WERI-Rb-1 (cell line): ENCODE data around the gene OR14I1.

Experiments used
- DNase-seq: peaks from one replicate; pipeline ENCODE4 v3.0.0-alpha.2; 2020
- H3K27ac ChIP-seq: fragments of 250-450 bp; sonication (Bioruptor Pico); 2 replicates; pipeline ENCODE4 v1.5.1; 2020; ENCODE audit warnings: mild to moderate bottlenecking, moderate library complexity
- H3K27me3 ChIP-seq: fragments of 250-450 bp; sonication (Bioruptor Pico); 2 replicates; pipeline ENCODE4 v1.5.1; 2021; ENCODE audit warnings: mild to moderate bottlenecking, low read depth, moderate library complexity; ENCODE audit not compliant: insufficient read depth, severe bottlenecking
- H3K36me3 ChIP-seq: fragments of 250-450 bp; sonication (Bioruptor Pico); 2 replicates; pipeline ENCODE4 v1.5.1; 2020; ENCODE audit warnings: mild to moderate bottlenecking, moderate library complexity
- H3K4me3 ChIP-seq: 2 replicates; pipeline ENCODE4 v1.5.1; 2011; ENCODE audit warnings: low read depth, mild to moderate bottlenecking, control low read depth, low read length
- H3K9me3 ChIP-seq: fragments of 250-450 bp; sonication (Bioruptor Pico); 2 replicates; pipeline ENCODE4 v1.5.1; 2021; ENCODE audit warnings: mild to moderate bottlenecking, moderate library complexity; ENCODE audit not compliant: severe bottlenecking
- TF ChIP-seq, protein P1 (sequence below): IDR thresholded peaks from 2 replicates; pipeline ENCODE4 v1.5.1; 2011; ENCODE audit warnings: low read depth, mild to moderate bottlenecking, control low read depth, inconsistent platforms, low read length

OR14I1 gene

DNA sequence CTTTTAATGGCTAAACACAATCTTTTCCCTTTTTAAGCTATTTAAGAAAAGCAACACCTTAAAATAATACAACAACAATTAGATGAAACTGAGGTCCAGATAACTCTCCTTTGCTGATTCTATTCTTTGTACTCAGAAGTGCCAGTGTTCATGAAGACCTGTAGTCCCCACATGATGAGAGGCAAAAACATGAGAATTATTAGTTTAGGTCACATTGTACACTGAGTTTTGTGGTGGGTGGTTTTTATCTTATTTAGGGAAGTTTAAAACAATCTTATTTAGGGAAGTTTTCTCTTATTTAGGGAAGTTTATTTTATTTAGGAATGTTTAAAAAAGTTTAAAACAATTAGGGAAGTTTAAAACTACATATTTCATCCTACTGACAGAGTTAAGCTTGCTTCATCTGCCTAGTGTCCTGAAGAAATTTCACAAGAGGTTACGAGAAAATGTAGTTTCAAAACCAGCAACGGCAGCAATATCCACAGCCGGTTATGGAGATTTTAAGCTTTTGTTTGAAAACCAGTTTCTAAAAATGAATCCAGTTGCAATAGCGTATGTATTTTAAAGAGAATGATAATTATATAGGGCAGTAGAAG, 7.8 kb upstream of the OR14I1 start:
- peaks cover 25% of the 10 kb centered on the region for H3K9me3 ChIP-seq

DNA sequence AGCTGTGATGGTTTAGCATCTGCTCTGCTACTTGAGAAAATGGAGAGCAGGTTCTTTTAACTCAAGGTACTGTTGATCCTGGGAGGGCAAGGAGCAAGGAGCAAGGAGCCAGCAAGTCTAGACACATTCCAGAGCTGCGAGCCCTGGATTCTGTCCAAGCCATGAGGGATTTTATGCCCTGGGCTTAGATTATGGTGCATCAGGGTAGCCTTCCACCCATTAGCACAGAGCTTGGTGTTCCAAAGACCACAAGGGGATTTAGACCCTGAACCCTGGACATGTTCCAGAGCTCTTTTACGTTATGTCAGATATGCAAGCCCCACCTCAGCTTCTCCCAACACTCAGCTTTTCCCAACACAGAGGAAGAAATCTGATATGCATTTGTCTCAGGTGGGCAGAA, 2.0 kb upstream of the OR14I1 start:
- Histone ChIP-seq H3K36me3 (no peaks in the 10 kb centered on the region), H3K27ac (no peak overlapping the region), H3K27me3 (peaks cover 98% of the 10 kb centered on the region), H3K4me3 (no peak overlapping the region), H3K9me3 (peaks cover 3% of the 10 kb centered on the region)
- DNase-seq: no peak
- TF ChIP-seq, protein P1, sequence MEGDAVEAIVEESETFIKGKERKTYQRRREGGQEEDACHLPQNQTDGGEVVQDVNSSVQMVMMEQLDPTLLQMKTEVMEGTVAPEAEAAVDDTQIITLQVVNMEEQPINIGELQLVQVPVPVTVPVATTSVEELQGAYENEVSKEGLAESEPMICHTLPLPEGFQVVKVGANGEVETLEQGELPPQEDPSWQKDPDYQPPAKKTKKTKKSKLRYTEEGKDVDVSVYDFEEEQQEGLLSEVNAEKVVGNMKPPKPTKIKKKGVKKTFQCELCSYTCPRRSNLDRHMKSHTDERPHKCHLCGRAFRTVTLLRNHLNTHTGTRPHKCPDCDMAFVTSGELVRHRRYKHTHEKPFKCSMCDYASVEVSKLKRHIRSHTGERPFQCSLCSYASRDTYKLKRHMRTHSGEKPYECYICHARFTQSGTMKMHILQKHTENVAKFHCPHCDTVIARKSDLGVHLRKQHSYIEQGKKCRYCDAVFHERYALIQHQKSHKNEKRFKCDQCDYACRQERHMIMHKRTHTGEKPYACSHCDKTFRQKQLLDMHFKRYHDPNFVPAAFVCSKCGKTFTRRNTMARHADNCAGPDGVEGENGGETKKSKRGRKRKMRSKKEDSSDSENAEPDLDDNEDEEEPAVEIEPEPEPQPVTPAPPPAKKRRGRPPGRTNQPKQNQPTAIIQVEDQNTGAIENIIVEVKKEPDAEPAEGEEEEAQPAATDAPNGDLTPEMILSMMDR: no peak

More for the DNA sequence above, 7.8 kb upstream of the OR14I1 start:
- no peak for DNase-seq
- Histone ChIP-seq H3K36me3 (no peaks in the 10 kb centered on the region), H3K4me3 (no peak overlapping the region), H3K27me3 (peaks cover 70% of the 10 kb centered on the region), H3K27ac (no peak overlapping the region)
- TF ChIP-seq, protein P1: no peak

DNA sequence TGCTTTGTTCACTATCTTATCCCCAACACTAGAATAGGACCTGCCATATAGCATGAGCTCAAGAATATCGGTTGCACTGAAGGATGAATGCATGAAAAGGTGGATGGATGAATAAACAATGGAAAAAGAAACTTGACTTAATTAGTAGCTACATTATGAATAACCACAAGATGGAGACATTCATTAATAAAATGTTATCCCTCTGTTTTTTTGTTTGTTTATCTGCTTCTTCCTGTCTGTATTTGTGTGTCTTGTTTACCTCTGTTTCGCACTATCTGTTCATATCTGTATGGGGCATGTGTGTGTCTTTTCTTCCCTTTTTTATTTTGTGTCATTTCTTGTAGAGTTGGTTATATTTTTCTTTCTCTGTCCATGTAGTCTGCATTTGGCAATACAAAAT, 1.1 kb upstream of the OR14I1 start:
- TF ChIP-seq, protein P1: no peak
- Histone ChIP-seq H3K27ac (no peak overlapping the region), H3K27me3 (peaks cover 98% of the 10 kb centered on the region), H3K4me3 (no peak overlapping the region), H3K9me3 (peaks cover 3% of the 10 kb centered on the region), H3K36me3 (no peaks in the 10 kb centered on the region)
- no peak for DNase-seq

DNA sequence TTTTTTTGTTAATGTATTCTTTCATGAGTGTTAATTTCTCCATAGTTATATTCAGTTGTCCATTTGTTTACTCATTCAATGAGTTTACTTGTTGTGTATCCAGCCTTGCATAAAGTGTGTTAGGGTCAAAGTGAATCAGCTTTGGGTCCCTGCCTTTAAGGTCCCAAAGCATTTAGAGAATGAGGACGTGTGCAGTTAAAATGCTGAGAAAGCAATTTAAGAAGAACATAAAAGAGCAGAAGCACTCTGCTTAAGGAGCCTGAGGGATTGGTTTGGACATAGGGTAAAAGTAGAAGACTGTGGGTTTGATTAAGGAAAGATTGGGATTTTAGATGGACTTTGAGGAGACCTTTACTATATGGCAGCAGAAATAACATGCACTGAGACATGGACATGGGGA, 3.5 kb downstream of the OR14I1 start:
- peaks cover 96% of the 10 kb centered on the region for H3K27me3 ChIP-seq
- TF ChIP-seq, protein P1: no peak
- H3K9me3 ChIP-seq: no peaks in the 10 kb centered on the region
- no peaks in the 10 kb centered on the region for H3K36me3 ChIP-seq
- no peak overlapping the region for H3K4me3 ChIP-seq
- H3K27ac ChIP-seq: no peak overlapping the region
- no peak for DNase-seq

DNA sequence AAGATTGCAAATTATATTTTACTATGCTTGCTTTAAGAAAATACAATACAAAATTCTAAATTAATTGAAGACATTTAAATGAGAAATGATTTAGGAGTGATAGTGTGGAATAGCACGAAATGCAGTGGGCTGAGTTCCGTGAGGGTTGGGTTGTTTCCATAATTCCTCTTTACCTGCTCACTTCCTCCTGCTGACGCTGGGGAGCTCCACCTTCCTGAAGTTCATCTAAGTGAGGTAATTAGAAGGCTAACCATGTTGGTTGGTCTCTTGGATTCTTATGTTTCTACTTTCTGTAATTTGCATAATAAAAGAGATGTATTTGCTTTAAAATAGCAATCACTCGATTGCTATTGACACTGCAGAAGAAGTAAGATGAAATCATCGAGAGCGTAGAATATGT, 4.7 kb downstream of the OR14I1 start:
- H3K27me3 ChIP-seq: peaks cover 97% of the 10 kb centered on the region
- no peak overlapping the region for H3K4me3 ChIP-seq
- TF ChIP-seq, protein P1: 0 out of 2 replicates have a peak, but pooled peaks have one; percentile 7
- H3K9me3 ChIP-seq: no peaks in the 10 kb centered on the region
- H3K36me3 ChIP-seq: no peaks in the 10 kb centered on the region
- H3K27ac ChIP-seq: no peak overlapping the region
- no peak for DNase-seq

DNA sequence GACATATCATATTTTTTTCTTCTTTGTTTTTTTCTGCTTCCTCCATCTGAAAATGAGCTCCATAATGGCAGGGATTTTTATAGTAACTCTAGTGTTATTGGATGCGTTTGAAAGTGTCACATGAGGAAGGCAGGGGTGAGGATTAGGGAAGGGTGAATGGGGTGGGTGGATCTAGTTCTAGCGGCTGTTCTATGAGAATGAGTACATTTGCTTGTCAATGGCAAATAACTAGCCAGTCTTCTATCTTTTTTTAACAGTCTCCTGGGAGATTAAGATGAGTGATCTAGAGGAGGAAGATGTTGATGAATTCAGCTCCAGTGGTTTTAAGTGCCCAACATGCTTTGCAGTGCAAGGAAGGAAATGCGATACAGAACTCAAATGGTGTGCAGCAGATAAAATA, 5.8 kb downstream of the OR14I1 start:
- no peak for DNase-seq
- H3K27ac ChIP-seq: no peak overlapping the region
- H3K4me3 ChIP-seq: no peak overlapping the region
- peaks cover 3% of the 10 kb centered on the region for H3K9me3 ChIP-seq
- TF ChIP-seq, protein P1: no peak
- H3K36me3 ChIP-seq: no peaks in the 10 kb centered on the region
- H3K27me3 ChIP-seq: peaks cover 97% of the 10 kb centered on the region
